Activated naive CD8-positive, alpha-beta T cell treated with anti-CD3 and anti-CD28 coated beads, Interleukin-2, amount 10 ng/mL, durations not matched to agents 7 days and 5 days (primary cell): ENCODE measurements around the gene NPNT. TPM values are rescaled to one million over a fixed set of nuclear protein-coding genes. Genes with fewer than 3 reads are reported as not detected.
A peak's percentile ranks its signal among the peaks of the same experiment; 100 is the strongest.

Experiments used
- ATAC-seq: fragments of 150-1000 bp; cut with Tn5 transposase; one replicate; pipeline ENCODE4 v1.10.0; 2021; ENCODE audit warnings: low read depth, moderate library complexity
- POLR2A ChIA-PET: fragments of 350-600 bp; sonication (Branson Sonifier 250); formaldehyde crosslinking; loops from one replicate; lab custom pipeline; 2021; ENCODE audit warnings: antibody characterized with exemption; lab: Charles Lee
- DNase-seq: peaks from one replicate; pipeline ENCODE4 v3.0.0; 2021
- H3K27ac Mint-ChIP-seq: one replicate; pipeline ENCODE4 v1.8.0; 2022; ENCODE audit warnings: mild to moderate bottlenecking, mixed read lengths
- H3K27me3 Mint-ChIP-seq: one replicate; pipeline ENCODE4 v1.8.0; 2022; ENCODE audit warnings: mild to moderate bottlenecking, moderate library complexity, mixed read lengths
- H3K36me3 Mint-ChIP-seq: one replicate; pipeline ENCODE4 v1.8.0; 2021; ENCODE audit warnings: mild to moderate bottlenecking, mixed read lengths
- H3K4me1 Mint-ChIP-seq: one replicate; pipeline ENCODE4 v1.8.0; 2021; ENCODE audit warnings: mixed read lengths
- H3K4me3 Mint-ChIP-seq: one replicate; pipeline ENCODE4 v1.8.0; 2022; ENCODE audit warnings: mild to moderate bottlenecking, moderate library complexity, mixed read lengths
- H3K9me3 Mint-ChIP-seq: one replicate; pipeline ENCODE4 v1.8.0; 2021; ENCODE audit warnings: mixed read lengths
- total RNA-seq, 2 experiments: library from RNA; stranded (reverse); gene quantifications; one replicate each; pipeline ENCODE4 v1.2.3, GENCODE V29; 2021

The NPNT gene
- total RNA-seq, 2 experiments from 2014 or later = not detected

GRCh38 chr4:105895583-105896460 lies 551 bp downstream of the NPNT start:
- peaks cover 7% of the 10 kb centered on the region for H3K4me1 Mint-ChIP-seq
- ATAC-seq = no peak
- no peaks in the 10 kb centered on the region for H3K36me3 Mint-ChIP-seq
- peaks cover 81% of the 10 kb centered on the region for H3K27me3 Mint-ChIP-seq
- POLR2A ChIA-PET = no interaction called here
- no peak overlapping the region for H3K27ac Mint-ChIP-seq
- H3K4me3 Mint-ChIP-seq = peak overlapping the region; percentile 55
- peak; percentile 29 for DNase-seq
- peaks cover 1% of the 10 kb centered on the region for H3K9me3 Mint-ChIP-seq

DNA sequence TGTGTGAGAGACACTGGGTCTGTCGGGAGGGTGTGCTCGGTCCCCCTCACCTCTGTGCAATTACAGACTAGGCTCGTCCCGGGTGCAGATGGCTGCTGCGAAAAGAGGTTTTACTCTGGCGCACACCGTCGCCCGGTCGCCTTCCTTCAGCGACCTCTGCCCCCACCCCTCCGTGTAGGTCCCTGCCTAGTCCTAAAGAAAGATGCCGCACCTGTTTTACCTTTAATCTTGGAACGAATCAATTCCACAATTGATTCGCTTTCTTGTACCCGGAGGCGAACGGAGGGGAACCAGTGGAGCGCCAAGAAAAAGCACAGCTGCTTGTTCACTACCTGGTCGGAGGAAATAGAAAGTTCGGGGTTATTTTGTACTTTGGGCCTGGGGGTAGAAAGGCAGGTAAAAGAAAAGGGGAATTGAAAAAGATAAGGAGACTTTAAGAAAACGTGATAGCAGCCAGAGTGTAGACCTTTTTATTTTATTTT lies 1.2 kb downstream of the NPNT start:
- Mint-ChIP-seq H3K4me3 (peak overlapping the region; percentile 55), H3K36me3 (no peaks in the 10 kb centered on the region), H3K27ac (no peak overlapping the region), H3K27me3 (peaks cover 86% of the 10 kb centered on the region), H3K4me1 (peaks cover 7% of the 10 kb centered on the region), H3K9me3 (no peaks in the 10 kb centered on the region)
- DNase-seq (peak; percentile 31), ATAC-seq (no peak)
- POLR2A ChIA-PET = no interaction called here

DNA sequence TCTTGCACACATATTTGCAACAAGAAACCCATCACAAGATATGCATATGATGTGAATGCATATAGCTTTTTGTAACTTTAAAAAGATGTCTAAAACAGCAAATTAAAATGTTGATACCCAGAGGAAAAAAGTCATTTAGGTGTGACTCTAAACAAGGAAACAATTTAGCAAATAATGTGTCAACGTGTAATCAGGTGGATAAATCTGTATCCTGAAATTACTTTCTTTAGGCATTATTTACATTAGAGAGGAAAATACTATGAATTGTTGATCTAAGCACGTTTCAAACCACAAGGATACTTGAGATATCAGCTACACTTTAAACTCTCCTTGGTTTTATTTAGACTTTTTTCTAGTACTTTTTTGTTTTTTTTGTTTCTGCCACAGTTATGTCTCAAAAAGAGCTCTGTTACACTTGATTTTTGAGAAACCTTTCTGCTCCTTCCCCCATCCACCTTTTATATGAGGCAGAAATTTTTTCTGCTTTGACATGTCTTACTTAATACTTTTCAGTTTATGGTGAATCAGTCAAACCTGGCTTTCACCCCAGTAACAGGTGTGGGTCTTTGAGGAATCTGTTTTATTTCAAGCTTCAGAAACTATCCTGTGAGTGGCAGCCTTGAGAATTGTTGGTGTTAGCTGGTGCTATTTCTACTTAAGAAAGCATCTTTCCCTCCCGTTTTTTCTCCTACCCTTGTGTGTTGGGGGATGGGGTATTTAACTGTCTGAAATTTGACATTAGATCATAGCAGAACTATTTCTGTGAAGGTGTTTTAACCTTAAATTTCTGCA lies 1.9 kb downstream of the NPNT start:
- H3K36me3 Mint-ChIP-seq = no peaks in the 10 kb centered on the region
- peaks cover 83% of the 10 kb centered on the region for H3K27me3 Mint-ChIP-seq
- ATAC-seq (no peak), DNase-seq (no peak)
- peaks cover 7% of the 10 kb centered on the region for H3K4me1 Mint-ChIP-seq
- H3K4me3 Mint-ChIP-seq = peak overlapping the region; percentile 55
- POLR2A ChIA-PET = no interaction called here
- H3K9me3 Mint-ChIP-seq = no peaks in the 10 kb centered on the region
- no peak overlapping the region for H3K27ac Mint-ChIP-seq

DNA sequence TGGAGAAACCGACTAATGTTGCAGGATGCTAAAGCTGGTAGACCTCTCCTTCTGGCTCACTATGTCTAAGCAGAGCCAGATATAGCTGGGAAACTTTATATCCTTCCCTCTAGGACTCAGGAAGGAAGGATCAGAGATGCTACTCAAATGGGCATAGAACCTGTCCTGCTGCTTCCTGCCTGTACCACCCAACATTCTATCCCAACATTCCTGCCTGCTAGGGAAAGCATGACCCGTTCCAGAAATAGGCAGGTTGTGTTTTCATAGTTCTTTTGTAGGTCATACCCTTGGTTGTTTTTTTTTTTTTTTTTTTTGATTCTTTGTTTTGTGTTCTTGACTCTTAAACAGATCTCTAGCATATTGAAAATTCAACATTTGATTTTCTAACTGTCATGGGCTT lies 5.3 kb downstream of the NPNT start:
- H3K27ac Mint-ChIP-seq = no peak overlapping the region
- POLR2A ChIA-PET = no interaction called here
- ATAC-seq (no peak), DNase-seq (no peak)
- peaks cover 4% of the 10 kb centered on the region for H3K4me1 Mint-ChIP-seq
- H3K4me3 Mint-ChIP-seq = no peak overlapping the region
- no peaks in the 10 kb centered on the region for H3K9me3 Mint-ChIP-seq
- no peaks in the 10 kb centered on the region for H3K36me3 Mint-ChIP-seq
- peaks cover 63% of the 10 kb centered on the region for H3K27me3 Mint-ChIP-seq

DNA sequence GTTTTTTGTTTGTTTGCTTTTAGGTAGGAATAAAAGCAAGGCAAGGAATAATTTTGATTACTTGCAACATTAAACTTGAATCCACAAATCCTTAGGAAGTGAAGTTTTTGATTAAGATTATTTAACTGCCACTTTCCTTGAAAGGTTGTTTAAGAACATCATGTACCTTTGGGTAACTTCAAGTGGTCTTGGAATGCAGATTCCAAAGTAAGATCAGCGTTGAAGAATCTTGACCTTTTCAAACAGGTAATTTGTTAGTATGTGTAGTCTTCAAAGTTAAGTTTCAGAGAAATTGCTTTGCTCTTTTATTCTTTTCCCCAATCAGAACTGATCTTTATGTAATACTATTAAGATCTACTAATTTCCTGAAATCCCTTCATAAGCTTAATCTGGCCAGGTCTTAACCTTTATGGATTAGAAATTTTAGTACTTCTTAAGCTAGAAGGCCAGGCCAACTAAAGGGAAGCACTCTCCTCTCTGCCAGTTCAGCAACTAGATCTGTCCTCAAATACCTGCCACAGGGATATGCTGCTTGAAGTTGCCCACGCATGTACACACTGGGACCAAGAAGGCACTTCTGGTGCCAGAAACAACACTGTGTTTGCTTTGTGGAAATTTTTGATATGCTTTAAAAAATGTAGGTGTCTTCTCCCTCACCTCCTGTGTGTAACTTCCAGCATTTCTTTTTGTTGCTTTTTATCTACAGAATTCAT lies 7.4 kb downstream of the NPNT start:
- ATAC-seq (no peak), DNase-seq (no peak)
- H3K4me3 Mint-ChIP-seq = no peak overlapping the region
- H3K36me3 Mint-ChIP-seq = no peaks in the 10 kb centered on the region
- POLR2A ChIA-PET = no interaction called here
- no peak overlapping the region for H3K27ac Mint-ChIP-seq
- H3K27me3 Mint-ChIP-seq = peaks cover 46% of the 10 kb centered on the region
- H3K4me1 Mint-ChIP-seq = no peaks in the 10 kb centered on the region
- no peaks in the 10 kb centered on the region for H3K9me3 Mint-ChIP-seq

DNA sequence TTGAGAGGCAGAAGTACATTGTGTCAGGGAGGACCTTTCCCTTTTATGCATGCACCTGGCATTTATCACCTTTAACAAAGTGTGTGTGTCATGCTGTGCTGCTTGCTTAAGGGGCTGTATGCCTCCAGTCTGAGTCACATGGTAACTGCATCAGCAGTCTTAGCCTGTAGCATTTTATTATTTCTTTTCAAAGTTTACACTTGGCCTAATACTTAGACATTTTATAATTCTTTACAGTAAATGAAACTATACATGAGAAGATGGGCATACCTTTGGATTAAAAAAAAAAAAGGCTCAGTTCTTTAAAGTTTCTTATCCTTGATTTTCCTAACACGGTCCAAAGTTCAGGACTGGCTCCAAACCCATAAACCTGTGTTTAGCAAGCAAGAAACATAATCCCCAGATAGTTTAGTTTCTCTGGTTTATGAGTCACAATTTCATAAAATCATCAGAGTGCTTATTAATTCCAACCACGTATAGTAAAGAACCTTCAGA lies 14.6 kb downstream of the NPNT start:
- no peaks in the 10 kb centered on the region for H3K4me1 Mint-ChIP-seq
- no peaks in the 10 kb centered on the region for H3K9me3 Mint-ChIP-seq
- H3K4me3 Mint-ChIP-seq = no peak overlapping the region
- ATAC-seq (no peak), DNase-seq (no peak)
- H3K27ac Mint-ChIP-seq = no peak overlapping the region
- POLR2A ChIA-PET = no interaction called here
- no peaks in the 10 kb centered on the region for H3K36me3 Mint-ChIP-seq
- peaks cover 15% of the 10 kb centered on the region for H3K27me3 Mint-ChIP-seq

- no peaks in the 10 kb centered on the region for H3K36me3 Mint-ChIP-seq
- no peak for ATAC-seq
- DNase-seq = no peak
- POLR2A ChIA-PET = no interaction called here
- no peak overlapping the region for H3K27ac Mint-ChIP-seq
- peaks cover 17% of the 10 kb centered on the region for H3K27me3 Mint-ChIP-seq
- H3K4me3 Mint-ChIP-seq = no peak overlapping the region
- H3K4me1 Mint-ChIP-seq = no peaks in the 10 kb centered on the region
- no peaks in the 10 kb centered on the region for H3K9me3 Mint-ChIP-seq
These were observed 16.2 kb downstream of the NPNT start for GRCh38 chr4:105911426-105911825.

DNA sequence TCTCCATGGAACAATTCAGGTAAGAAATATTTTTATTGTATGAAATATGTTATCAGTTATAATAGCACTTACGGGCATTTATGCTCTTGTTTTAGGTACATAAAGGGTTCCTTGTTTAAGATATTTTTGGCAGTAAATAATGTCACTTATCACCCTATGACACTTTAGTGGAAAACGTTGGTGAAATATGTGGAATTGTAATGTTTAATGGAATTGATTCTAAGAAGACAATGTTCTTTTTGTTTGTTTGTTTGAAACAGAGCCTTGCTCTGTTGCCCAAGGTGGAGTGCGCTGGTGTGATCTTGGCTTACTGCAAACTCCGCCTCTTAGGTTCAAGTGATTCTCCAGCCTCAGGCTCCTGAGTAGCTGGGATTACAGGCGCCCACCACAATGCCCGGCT lies 17.4 kb downstream of the NPNT start:
- H3K36me3 Mint-ChIP-seq = no peaks in the 10 kb centered on the region
- H3K27me3 Mint-ChIP-seq = peaks cover 17% of the 10 kb centered on the region
- no peak overlapping the region for H3K4me3 Mint-ChIP-seq
- DNase-seq = no peak
- no peak for ATAC-seq
- H3K9me3 Mint-ChIP-seq = no peaks in the 10 kb centered on the region
- no peak overlapping the region for H3K27ac Mint-ChIP-seq
- POLR2A ChIA-PET = no interaction called here
- H3K4me1 Mint-ChIP-seq = no peaks in the 10 kb centered on the region

GRCh38 chr4:105917171-105917685 lies 22.0 kb downstream of the NPNT start:
- H3K27me3 Mint-ChIP-seq = peaks cover 9% of the 10 kb centered on the region
- H3K27ac Mint-ChIP-seq = no peak overlapping the region
- no peaks in the 10 kb centered on the region for H3K9me3 Mint-ChIP-seq
- H3K4me1 Mint-ChIP-seq = no peaks in the 10 kb centered on the region
- ATAC-seq (no peak), DNase-seq (no peak)
- H3K4me3 Mint-ChIP-seq = no peak overlapping the region
- H3K36me3 Mint-ChIP-seq = no peaks in the 10 kb centered on the region
- POLR2A ChIA-PET = no interaction called here

- H3K27ac Mint-ChIP-seq = no peak overlapping the region
- DNase-seq (no peak), ATAC-seq (no peak)
- POLR2A ChIA-PET = no interaction called here
- no peaks in the 10 kb centered on the region for H3K4me1 Mint-ChIP-seq
- no peaks in the 10 kb centered on the region for H3K36me3 Mint-ChIP-seq
- H3K9me3 Mint-ChIP-seq = peaks cover 1% of the 10 kb centered on the region
- H3K27me3 Mint-ChIP-seq = peaks cover 6% of the 10 kb centered on the region
- H3K4me3 Mint-ChIP-seq = no peak overlapping the region
These were observed 26.0 kb downstream of the NPNT start for GRCh38 chr4:105921301-105921700.

DNA sequence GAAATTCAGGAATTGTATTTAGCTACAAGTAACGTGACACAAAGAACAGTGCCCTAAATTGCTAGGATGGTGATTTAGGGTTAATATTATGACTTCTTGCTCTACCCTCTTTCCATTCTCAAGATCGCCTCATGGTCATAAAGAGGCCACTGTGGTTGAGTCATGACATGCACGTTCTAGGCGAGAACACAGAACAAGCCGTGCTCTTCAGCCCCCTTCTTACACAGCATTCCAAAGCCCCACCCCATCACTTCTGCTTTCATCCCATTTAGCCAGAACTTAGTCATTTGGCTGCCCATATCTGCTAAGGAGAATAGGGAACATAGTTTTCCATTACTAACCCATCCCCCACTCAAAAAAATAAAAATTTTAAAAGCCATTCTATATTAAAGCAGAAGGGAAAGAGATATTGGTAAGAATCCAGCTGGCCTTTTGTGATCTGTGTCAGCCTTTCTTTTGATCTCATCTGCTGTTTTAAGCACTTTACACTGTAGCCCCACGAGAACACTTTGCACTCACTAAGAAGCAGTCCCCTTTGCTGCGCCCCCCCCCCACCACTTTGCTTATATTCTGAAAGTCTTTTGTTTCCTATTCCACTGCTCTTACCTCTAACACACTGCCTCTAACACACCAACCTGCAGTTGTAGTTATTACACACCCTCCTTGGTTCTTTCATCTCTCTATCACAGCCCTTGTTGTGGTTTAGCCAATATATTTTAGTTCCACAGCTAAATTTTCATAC lies 28.4 kb downstream of the NPNT start:
- H3K4me1 Mint-ChIP-seq = no peaks in the 10 kb centered on the region
- ATAC-seq = no peak

DNA sequence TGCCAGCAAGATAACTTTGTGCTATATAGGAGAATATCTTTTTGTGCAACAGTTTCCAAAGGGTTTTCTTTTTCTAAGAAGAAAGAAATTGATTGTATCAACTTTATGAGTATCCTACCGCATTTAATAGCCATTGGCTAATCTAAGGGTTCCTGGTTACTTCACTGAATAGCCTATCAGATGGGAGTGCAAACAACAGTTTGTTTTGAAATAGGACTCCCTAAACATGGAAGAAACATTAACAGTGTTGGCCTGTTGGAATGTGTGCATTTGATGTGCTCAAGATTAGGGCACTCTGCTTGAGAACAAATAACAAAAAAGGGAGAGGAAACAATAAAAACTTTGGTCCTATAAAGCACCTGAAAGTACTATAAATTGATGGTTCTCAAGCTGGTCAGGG lies 29.1 kb downstream of the NPNT start:
- no peaks in the 10 kb centered on the region for H3K4me1 Mint-ChIP-seq
- H3K9me3 Mint-ChIP-seq = peaks cover 1% of the 10 kb centered on the region
- H3K36me3 Mint-ChIP-seq = no peaks in the 10 kb centered on the region
- H3K27me3 Mint-ChIP-seq = peaks cover 6% of the 10 kb centered on the region
- no peak for DNase-seq
- H3K27ac Mint-ChIP-seq = no peak overlapping the region
- POLR2A ChIA-PET = no interaction called here
- no peak for ATAC-seq
- H3K4me3 Mint-ChIP-seq = no peak overlapping the region

More for the DNA sequence above, 28.4 kb downstream of the NPNT start:
- Mint-ChIP-seq H3K9me3 (peaks cover 1% of the 10 kb centered on the region), H3K27ac (no peak overlapping the region), H3K36me3 (no peaks in the 10 kb centered on the region), H3K4me3 (no peak overlapping the region), H3K27me3 (peaks cover 6% of the 10 kb centered on the region)
- no peak for DNase-seq
- POLR2A ChIA-PET = no interaction called here
